Measurements from ENCODE around the gene ANXA5. TPM values are rescaled to one million over a fixed set of nuclear protein-coding genes. Genes with fewer than 3 reads are reported as not detected.
A peak's percentile ranks its signal among the peaks of the same experiment; 100 is the strongest.

Gene ANXA5
- total RNA-seq, 2 experiments from 2014 or later, result 142 to 152 TPM

GRCh38 chr4:121728066-121728465 is 31.3 kb upstream of the ANXA5 start:
- no peak for DNase-seq
- Mint-ChIP-seq H3K27ac (no peak overlapping the region), H3K4me3 (no peak overlapping the region), H3K27me3 (peaks cover 11% of the 10 kb centered on the region), H3K4me1 (peaks cover 12% of the 10 kb centered on the region), H3K36me3 (no peaks in the 10 kb centered on the region), H3K9me3 (ENCODE audit: low read depth) (no peaks in the 10 kb centered on the region)
- CTCF ChIA-PET, result interaction anchor here (0.8 to 2.0 kb wide), 3 partner anchors 15 to 357 kb away, joined by 3 to 7 read pairs (median 3); partner anchors contain the start of gene ANXA5
- no peak for ATAC-seq

GRCh38 chr4:121726642-121727268 is 30.0 kb upstream of the ANXA5 start:
- H3K4me3 Mint-ChIP-seq, result no peak overlapping the region
- no peaks in the 10 kb centered on the region for H3K36me3 Mint-ChIP-seq
- DNase-seq (no peak), ATAC-seq (peak; percentile 90)
- peaks cover 12% of the 10 kb centered on the region for H3K4me1 Mint-ChIP-seq
- H3K27ac Mint-ChIP-seq, result no peak overlapping the region
- peaks cover 11% of the 10 kb centered on the region for H3K27me3 Mint-ChIP-seq
- CTCF ChIA-PET, result interaction anchor here (1.0 to 1.5 kb wide), 3 partner anchors 45 to 264 kb away, joined by 3 to 6 read pairs (median 3); no protein-coding TSS in a partner anchor
- H3K9me3 Mint-ChIP-seq (ENCODE audit: low read depth), result no peaks in the 10 kb centered on the region

GRCh38 chr4:121724671-121725070 is 27.9 kb upstream of the ANXA5 start:
- CTCF ChIA-PET, result interaction anchor here (0.9 to 2.7 kb wide), 9 partner anchors 9 to 262 kb away, joined by 3 to 14 read pairs (median 4); partner anchors contain the start of genes ANXA5 and SMIM43
- no peak for DNase-seq
- ATAC-seq, result no peak
- Mint-ChIP-seq H3K36me3 (no peaks in the 10 kb centered on the region), H3K9me3 (ENCODE audit: low read depth) (no peaks in the 10 kb centered on the region), H3K4me3 (no peak overlapping the region), H3K27ac (no peak overlapping the region), H3K4me1 (peaks cover 12% of the 10 kb centered on the region), H3K27me3 (peaks cover 7% of the 10 kb centered on the region)

GRCh38 chr4:121721700-121722099 is 24.9 kb upstream of the ANXA5 start:
- DNase-seq (no peak), ATAC-seq (no peak)
- Mint-ChIP-seq H3K27ac (no peak overlapping the region), H3K27me3 (peaks cover 19% of the 10 kb centered on the region), H3K36me3 (no peaks in the 10 kb centered on the region), H3K4me3 (no peak overlapping the region), H3K9me3 (ENCODE audit: low read depth) (no peaks in the 10 kb centered on the region), H3K4me1 (peaks cover 7% of the 10 kb centered on the region)
- CTCF ChIA-PET, result interaction anchor here (1.0 to 1.2 kb wide), 4 partner anchors 8 to 259 kb away, joined by 4 to 5 read pairs (median 4); no protein-coding TSS in a partner anchor

- no peak for ATAC-seq
Measured at GRCh38 chr4:121720109-121720508, 23.3 kb upstream of the ANXA5 start.

GRCh38 chr4:121717680-121718237 is 21.0 kb upstream of the ANXA5 start:
- no peaks in the 10 kb centered on the region for H3K4me1 Mint-ChIP-seq
- CTCF ChIA-PET, result interaction anchor here (1.6 kb wide), 1 partner anchor 9 kb away, joined by 3 read pairs; no protein-coding TSS in a partner anchor
- DNase-seq, result no peak
- no peaks in the 10 kb centered on the region for H3K36me3 Mint-ChIP-seq
- no peaks in the 10 kb centered on the region for H3K9me3 Mint-ChIP-seq (ENCODE audit: low read depth)
- H3K27ac Mint-ChIP-seq, result no peak overlapping the region
- H3K4me3 Mint-ChIP-seq, result no peak overlapping the region
- no peak for ATAC-seq
- H3K27me3 Mint-ChIP-seq, result peaks cover 42% of the 10 kb centered on the region

More at GRCh38 chr4:121720109-121720508, 23.3 kb upstream of the ANXA5 start:
- no peak for DNase-seq
- Mint-ChIP-seq H3K9me3 (ENCODE audit: low read depth) (no peaks in the 10 kb centered on the region), H3K27me3 (peaks cover 28% of the 10 kb centered on the region), H3K4me3 (no peak overlapping the region), H3K27ac (no peak overlapping the region), H3K4me1 (no peaks in the 10 kb centered on the region), H3K36me3 (no peaks in the 10 kb centered on the region)
- CTCF ChIA-PET, result no interaction called here

GRCh38 chr4:121714548-121714947 is 17.8 kb upstream of the ANXA5 start:
- H3K9me3 Mint-ChIP-seq (ENCODE audit: low read depth), result no peaks in the 10 kb centered on the region
- CTCF ChIA-PET, result interaction anchor here (1.2 to 2.3 kb wide), 2 partner anchors 10 to 18 kb away, joined by 3 to 14 read pairs; partner anchors contain the start of gene ANXA5
- ATAC-seq, result no peak
- no peak overlapping the region for H3K4me3 Mint-ChIP-seq
- peaks cover 18% of the 10 kb centered on the region for H3K4me1 Mint-ChIP-seq
- no peak overlapping the region for H3K27ac Mint-ChIP-seq
- H3K27me3 Mint-ChIP-seq, result peaks cover 54% of the 10 kb centered on the region
- DNase-seq, result no peak
- H3K36me3 Mint-ChIP-seq, result peaks cover 2% of the 10 kb centered on the region

GRCh38 chr4:121712783-121713182 is 16.0 kb upstream of the ANXA5 start:
- Mint-ChIP-seq H3K4me3 (no peak overlapping the region), H3K27ac (no peak overlapping the region), H3K9me3 (ENCODE audit: low read depth) (no peaks in the 10 kb centered on the region), H3K36me3 (peaks cover 2% of the 10 kb centered on the region), H3K4me1 (peaks cover 33% of the 10 kb centered on the region), H3K27me3 (peaks cover 48% of the 10 kb centered on the region)
- DNase-seq, result no peak
- no peak for ATAC-seq
- CTCF ChIA-PET, result interaction anchor here (1.1 kb wide), 1 partner anchor 15 kb away, joined by 3 read pairs; no protein-coding TSS in a partner anchor

- no peaks in the 10 kb centered on the region for H3K9me3 Mint-ChIP-seq (ENCODE audit: low read depth)
- CTCF ChIA-PET, result interaction anchor here (1.1 kb wide), 1 partner anchor 16 kb away, joined by 3 read pairs; no protein-coding TSS in a partner anchor
- H3K4me3 Mint-ChIP-seq, result peak overlapping the region; percentile 6
- peaks cover 4% of the 10 kb centered on the region for H3K36me3 Mint-ChIP-seq
- ATAC-seq (no peak), DNase-seq (no peak)
- H3K27ac Mint-ChIP-seq, result no peak overlapping the region
- H3K27me3 Mint-ChIP-seq, result peaks cover 46% of the 10 kb centered on the region
- peaks cover 39% of the 10 kb centered on the region for H3K4me1 Mint-ChIP-seq
Measured at GRCh38 chr4:121712001-121712651, 15.3 kb upstream of the ANXA5 start.

GRCh38 chr4:121711263-121712000 is 14.7 kb upstream of the ANXA5 start:
- ATAC-seq, result peak; percentile 41
- H3K4me3 Mint-ChIP-seq, result peak overlapping the region; percentile 6
- CTCF ChIA-PET, result no interaction called here
- no peak overlapping the region for H3K27ac Mint-ChIP-seq
- H3K9me3 Mint-ChIP-seq (ENCODE audit: low read depth), result no peaks in the 10 kb centered on the region
- H3K4me1 Mint-ChIP-seq, result peaks cover 46% of the 10 kb centered on the region
- peaks cover 8% of the 10 kb centered on the region for H3K36me3 Mint-ChIP-seq
- peak; percentile 53 for DNase-seq
- peaks cover 41% of the 10 kb centered on the region for H3K27me3 Mint-ChIP-seq

- no peaks in the 10 kb centered on the region for H3K9me3 Mint-ChIP-seq (ENCODE audit: low read depth)
Measured at GRCh38 chr4:121709766-121710405, 13.1 kb upstream of the ANXA5 start.

GRCh38 chr4:121707344-121707743 is 10.6 kb upstream of the ANXA5 start:
- H3K9me3 Mint-ChIP-seq (ENCODE audit: low read depth), result no peaks in the 10 kb centered on the region
- CTCF ChIA-PET, result interaction anchor here (1.0 to 3.0 kb wide), 5 partner anchors 11 to 117 kb away, joined by 3 to 14 read pairs (median 3); partner anchors contain the start of genes ANXA5 and CCNA2
- H3K27ac Mint-ChIP-seq, result peak overlapping the region; percentile 84
- H3K36me3 Mint-ChIP-seq, result peaks cover 9% of the 10 kb centered on the region
- no peak overlapping the region for H3K4me3 Mint-ChIP-seq
- peaks cover 14% of the 10 kb centered on the region for H3K27me3 Mint-ChIP-seq
- DNase-seq, result no peak
- H3K4me1 Mint-ChIP-seq, result peaks cover 56% of the 10 kb centered on the region
- ATAC-seq, result peak; percentile 9

More at GRCh38 chr4:121709766-121710405, 13.1 kb upstream of the ANXA5 start:
- H3K36me3 Mint-ChIP-seq, result peaks cover 9% of the 10 kb centered on the region
- peak overlapping the region; percentile 59 for H3K27ac Mint-ChIP-seq
- no peak for ATAC-seq
- peaks cover 56% of the 10 kb centered on the region for H3K4me1 Mint-ChIP-seq
- no peak overlapping the region for H3K4me3 Mint-ChIP-seq
- peaks cover 27% of the 10 kb centered on the region for H3K27me3 Mint-ChIP-seq
- CTCF ChIA-PET, result no interaction called here
- DNase-seq, result no peak

Measured in activated CD8-positive, alpha-beta memory T cell treated with anti-CD3 and anti-CD28 coated beads, Interleukin-2, amount 10 ng/mL, durations not matched to agents 7 days and 5 days (primary cell).